IMR-90 (cell line): ENCODE data around the gene CD300H.

Experiments
- BHLHE40 ChIP-seq: fragments of 150-350 bp; IDR thresholded peaks from 2 replicates; pipeline ENCODE4 v1.6.1; 2016; ENCODE audit warnings: mild to moderate bottlenecking, low read depth, low read length
- CEBPB ChIP-seq: IDR thresholded peaks from 2 replicates; pipeline ENCODE4 v1.6.1; 2012; ENCODE audit warnings: low read depth, low read length, improper control_type of control experiment
- CTCF ChIP-seq: conservative IDR thresholded peaks from 2 replicates; pipeline ENCODE4 v1.5.1; 2012; ENCODE audit warnings: mild to moderate bottlenecking, low read depth, low read length, improper control_type of control experiment
- ELK1 ChIP-seq: fragments of 150-350 bp; IDR thresholded peaks from 2 replicates; pipeline ENCODE4 v1.6.1; 2016; ENCODE audit warnings: low read depth, mild to moderate bottlenecking, low read length, moderate library complexity, borderline replicate concordance
- MAFK ChIP-seq: IDR thresholded peaks from 2 replicates; pipeline ENCODE4 v1.6.1; 2012; ENCODE audit warnings: low read depth, low read length, improper control_type of control experiment
- MAZ ChIP-seq: IDR thresholded peaks from 2 replicates; pipeline ENCODE4 v1.6.1; 2012; ENCODE audit warnings: low read depth, mild to moderate bottlenecking, low read length, improper control_type of control experiment, moderate library complexity, borderline replicate concordance
- MXI1 ChIP-seq: IDR thresholded peaks from 2 replicates; pipeline ENCODE4 v1.6.1; 2012; ENCODE audit warnings: low read depth, mild to moderate bottlenecking, low read length, moderate library complexity, borderline replicate concordance
- NFE2L2 ChIP-seq: fragments of 150-350 bp; IDR thresholded peaks from 2 replicates; pipeline ENCODE4 v1.6.1; 2016; ENCODE audit warnings: low read depth, mild to moderate bottlenecking, low read length
- POLR2A ChIP-seq: IDR thresholded peaks from 2 replicates; pipeline ENCODE4 v1.6.1; 2012; ENCODE audit warnings: mild to moderate bottlenecking, low read depth, low read length
- RAD21 ChIP-seq: IDR thresholded peaks from 2 replicates; pipeline ENCODE4 v1.6.1; 2012; ENCODE audit warnings: low read length, improper control_type of control experiment
- RCOR1 ChIP-seq: IDR thresholded peaks from 2 replicates; pipeline ENCODE4 v1.6.1; 2012; ENCODE audit warnings: mild to moderate bottlenecking, low read length, improper control_type of control experiment; ENCODE audit not compliant: insufficient replicate concordance
- RFX5 ChIP-seq: IDR thresholded peaks from 2 replicates; pipeline ENCODE4 v1.8.0; 2012; ENCODE audit warnings: low read depth, mild to moderate bottlenecking, low read length, moderate library complexity
- SMC3 ChIP-seq: fragments of 150-350 bp; IDR thresholded peaks from 2 replicates; pipeline ENCODE4 v1.6.1; 2016; ENCODE audit warnings: low read depth, mild to moderate bottlenecking, antibody characterized with exemption, low read length, moderate library complexity
- USF2 ChIP-seq: fragments of 150-350 bp; IDR thresholded peaks from 2 replicates; pipeline ENCODE4 v1.6.1; 2017; ENCODE audit warnings: mild to moderate bottlenecking, antibody characterized with exemption, low read length, low read depth

GRCh38 chr17:74523308-74523707, 44.0 kb downstream of the CD300H start:
- TF ChIP-seq CTCF (no peak), USF2 (no peak), RAD21 (no peak), POLR2A (no peak), NFE2L2 (no peak), ELK1 (no peak), MAFK (no peak), RCOR1 (no peak), MXI1 (no peak), BHLHE40 (no peak), SMC3 (no peak), CEBPB (no peak), MAZ (no peak), RFX5 (no peak)
